Tibial nerve (tissue), 3 donors: Measurements from ENCODE around the gene TMTC1.

ENCODE experiments used
- POLR2A ChIP-seq, 2 donors: fragments of 450-650 bp; IDR thresholded peaks; one replicate each; pipeline ENCODE4 v1.6.1; 2017; ENCODE audit warnings: antibody characterized with exemption in 2 of 2, mild to moderate bottlenecking in 2 of 2, moderate library complexity in 2 of 2
- TF ChIP-seq, protein P1 (sequence below), 5 experiments: fragments of 200-600 bp in 3 of 5; fragments of 450-650 bp in 2 of 5; sonication (generic) in 3 of 5; IDR thresholded peaks; one replicate each; pipeline ENCODE4 v1.5.1; 2016 to 2019; ENCODE audit warnings: antibody characterized with exemption in 5 of 5, mild to moderate bottlenecking in 3 of 5, moderate library complexity in 2 of 5

DNA sequence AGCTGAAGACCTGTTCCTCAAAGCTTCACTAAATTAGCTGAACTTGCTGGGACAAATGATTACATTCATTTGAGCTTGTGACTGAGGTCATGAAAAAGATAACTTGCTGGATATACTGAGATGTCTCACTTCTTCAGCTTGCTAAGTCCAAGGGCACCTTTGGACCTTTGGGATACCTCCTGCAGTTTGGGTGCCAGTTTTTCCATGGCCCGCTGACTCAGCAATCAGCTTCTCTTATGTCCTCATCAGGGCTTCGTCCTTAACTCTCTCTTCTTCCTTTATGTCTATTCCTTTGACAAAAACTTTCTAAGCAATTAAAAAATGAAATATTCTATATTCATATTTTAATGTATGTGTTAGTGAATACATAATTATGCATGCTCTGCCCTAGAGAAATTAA is 331.9 kb downstream of the TMTC1 start:
- TF ChIP-seq POLR2A (IDR thresholded peaks at IDR 0.05) = no peak
- TF ChIP-seq, protein P1, sequence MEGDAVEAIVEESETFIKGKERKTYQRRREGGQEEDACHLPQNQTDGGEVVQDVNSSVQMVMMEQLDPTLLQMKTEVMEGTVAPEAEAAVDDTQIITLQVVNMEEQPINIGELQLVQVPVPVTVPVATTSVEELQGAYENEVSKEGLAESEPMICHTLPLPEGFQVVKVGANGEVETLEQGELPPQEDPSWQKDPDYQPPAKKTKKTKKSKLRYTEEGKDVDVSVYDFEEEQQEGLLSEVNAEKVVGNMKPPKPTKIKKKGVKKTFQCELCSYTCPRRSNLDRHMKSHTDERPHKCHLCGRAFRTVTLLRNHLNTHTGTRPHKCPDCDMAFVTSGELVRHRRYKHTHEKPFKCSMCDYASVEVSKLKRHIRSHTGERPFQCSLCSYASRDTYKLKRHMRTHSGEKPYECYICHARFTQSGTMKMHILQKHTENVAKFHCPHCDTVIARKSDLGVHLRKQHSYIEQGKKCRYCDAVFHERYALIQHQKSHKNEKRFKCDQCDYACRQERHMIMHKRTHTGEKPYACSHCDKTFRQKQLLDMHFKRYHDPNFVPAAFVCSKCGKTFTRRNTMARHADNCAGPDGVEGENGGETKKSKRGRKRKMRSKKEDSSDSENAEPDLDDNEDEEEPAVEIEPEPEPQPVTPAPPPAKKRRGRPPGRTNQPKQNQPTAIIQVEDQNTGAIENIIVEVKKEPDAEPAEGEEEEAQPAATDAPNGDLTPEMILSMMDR (IDR thresholded peaks at IDR 0.05) = no peak
